Measurements from ENCODE around the gene TRIM50. TPM values are rescaled to one million over a fixed set of nuclear protein-coding genes. Genes with fewer than 3 reads are reported as not detected.
"Not testable (repeated sequence)": the region's sequence is repeated elsewhere in the genome, so short reads cannot be mapped to it uniquely, and the experiment has no call there.

TRIM50 gene
- 10 to 100 TPM in 4 of 5 donors, not detected in 1; 10.8 to 69.4 (median 32.1) TPM for total RNA-seq
- 10 to 100 TPM; 28.0 to 35.4 (median 31.7) TPM for polyA plus RNA-seq
- long read RNA-seq, donor 1: 0 reads
- long read RNA-seq, donor 2: 0 reads
- long read RNA-seq, donor 3, partial matches to known transcripts: 10 of 11 reads
- long read RNA-seq, donor 3, other reads (novel, unspliced or antisense): 0 of 11 reads
- long read RNA-seq, donor 4: 0 reads
- long read RNA-seq, donor 5, partial matches to known transcripts: 0 of 4 reads
- long read RNA-seq, donor 5, other reads (novel, unspliced or antisense): 0 of 4 reads
- long read RNA-seq, donor 6, transcript TRIM50-203 (2 exons, 548 nt): minor isoform, 6 of 44 reads
- long read RNA-seq, donor 6, transcript TRIM50-202 (7 exons, 1,599 nt): major isoform, 12 of 44 reads
- long read RNA-seq, donor 6, partial matches to known transcripts: 21 of 44 reads
- long read RNA-seq, donor 6, other reads (novel, unspliced or antisense): 5 of 44 reads
- long read RNA-seq, donor 7: 0 reads
- long read RNA-seq, donor 8, transcript TRIM50-202 (7 exons, 1,599 nt): major isoform, 7 of 26 reads
- long read RNA-seq, donor 8, partial matches to known transcripts: 16 of 26 reads
- long read RNA-seq, donor 8, other reads (novel, unspliced or antisense): 0 of 26 reads
- long read RNA-seq, donor 9, partial matches to known transcripts: 0 of 3 reads
- long read RNA-seq, donor 9, other reads (novel, unspliced or antisense): 0 of 3 reads
- long read RNA-seq, donor 10: 0 reads

- H3K4me3 ChIP-seq; H3K9me3 ChIP-seq; DNase-seq; intact Hi-C loops (cut with DNase I; ENCODE audit: low total_unique reads); H3K36me3 ChIP-seq; H3K27ac ChIP-seq; H3K27me3 ChIP-seq: not testable (repeated sequence)
- 92 to 95% (median 94%) methylated on average over 38 to 43 of the region's 43 CpGs for WGBS, 5 donors
- H3K4me1 ChIP-seq: peaks cover 7 to 16% (median 12%) of the 10 kb centered on the region in 4 donors
Observed at GRCh38 chr7:73327922-73328321, at the start of gene TRIM50, which contains the start of gene FKBP6. TSS of gene TRIM50 (minus strand) at chr7:73328082. CDS start at chr7:73324787, 3,295 bp downstream. TSS of gene FKBP6 (plus strand) at chr7:73328161. CDS start at chr7:73328429, 268 bp downstream.

GRCh38 chr7:73376671-73377412 is 49.0 kb upstream of the TRIM50 start:
- peaks cover 0 to 54% (median 22%) of the 10 kb centered on the region in 3 donors for H3K27me3 ChIP-seq
- 77 to 81% (median 80%) methylated on average over 12 to 20 of the region's 20 CpGs for WGBS, 5 donors
- no peak overlapping the region for H3K4me3 ChIP-seq
- no peaks in the 10 kb centered on the region for H3K9me3 ChIP-seq
- peaks cover 0 to 10% (median 5%) of the 10 kb centered on the region in 4 donors for H3K4me1 ChIP-seq
- no peak for DNase-seq
- intact Hi-C loops (cut with DNase I; ENCODE audit: low total_unique reads): no loop called here
- H3K27ac ChIP-seq: no peak overlapping the region
- no peaks in the 10 kb centered on the region for H3K36me3 ChIP-seq
- no peak for TF ChIP-seq CTCF (IDR thresholded peaks at IDR 0.05)
- TF ChIP-seq EP300 (IDR thresholded peaks at IDR 0.05): no peak
- no peak for TF ChIP-seq POLR2A (IDR thresholded peaks at IDR 0.05)
- no peak for TF ChIP-seq POLR2AphosphoS5 (IDR thresholded peaks at IDR 0.05)

- H3K4me3 ChIP-seq; H3K9me3 ChIP-seq; H3K27ac ChIP-seq; H3K4me1 ChIP-seq; DNase-seq; intact Hi-C loops (cut with DNase I; ENCODE audit: low total_unique reads); H3K36me3 ChIP-seq: not testable (repeated sequence)
- WGBS, 5 donors: 65 to 89% (median 74%) methylated on average over 4 of the region's 4 CpGs
- H3K27me3 ChIP-seq: peaks cover 0 to 50% (median 22%) of the 10 kb centered on the region in 3 donors
Observed at GRCh38 chr7:73376262-73376661, 48.4 kb upstream of the TRIM50 start.

GRCh38 chr7:73373741-73374140 is 45.9 kb upstream of the TRIM50 start:
- TF ChIP-seq CTCF (IDR thresholded peaks at IDR 0.05) (no peak), POLR2A (IDR thresholded peaks at IDR 0.05) (no peak), EP300 (IDR thresholded peaks at IDR 0.05) (no peak), POLR2AphosphoS5 (IDR thresholded peaks at IDR 0.05) (no peak)
- 83 to 88% (median 85%) methylated on average over 13 of the region's 13 CpGs for WGBS, 5 donors
- peaks cover 0 to 28% (median 22%) of the 10 kb centered on the region in 3 donors for H3K27me3 ChIP-seq
- H3K9me3 ChIP-seq: no peaks in the 10 kb centered on the region
- H3K36me3 ChIP-seq: no peaks in the 10 kb centered on the region
- DNase-seq: no peak
- no peak overlapping the region for H3K27ac ChIP-seq
- no peak overlapping the region for H3K4me3 ChIP-seq
- peaks cover 0 to 10% (median 5%) of the 10 kb centered on the region in 4 donors for H3K4me1 ChIP-seq
- intact Hi-C loops (cut with DNase I; ENCODE audit: low total_unique reads): no loop called here

- intact Hi-C loops (cut with DNase I; ENCODE audit: low total_unique reads): no loop called here
- no peak for DNase-seq
- no peak overlapping the region for H3K27ac ChIP-seq
- H3K4me3 ChIP-seq: no peak overlapping the region
- 88 to 94% (median 91%) methylated on average over 9 of the region's 9 CpGs for WGBS, 5 donors
- H3K36me3 ChIP-seq: no peaks in the 10 kb centered on the region
- TF ChIP-seq CTCF (IDR thresholded peaks at IDR 0.05) (no peak), POLR2AphosphoS5 (IDR thresholded peaks at IDR 0.05) (no peak), EP300 (IDR thresholded peaks at IDR 0.05) (no peak), POLR2A (IDR thresholded peaks at IDR 0.05) (no peak)
- H3K27me3 ChIP-seq: peaks cover 0 to 14% (median 0%) of the 10 kb centered on the region in 3 donors
- no peaks in the 10 kb centered on the region for H3K9me3 ChIP-seq
- H3K4me1 ChIP-seq: no peaks in the 10 kb centered on the region
Observed at GRCh38 chr7:73369622-73370021, 41.7 kb upstream of the TRIM50 start.

Measured in stomach (tissue), 19 donors.